Prostate gland (tissue), 2 donors: ENCODE measurements around the gene CSNK1D. TPM values are rescaled to one million over a fixed set of nuclear protein-coding genes. Genes with fewer than 3 reads are reported as not detected.
A peak's percentile ranks its signal among the peaks of the same experiment; 100 is the strongest.

Source experiments
- DNase-seq: peaks from one replicate; pipeline ENCODE4 v3.0.0-alpha.2; 2019; ENCODE audit warnings: low spot score
- H3K27ac ChIP-seq, 2 donors: fragments of 200-600 bp; sonication (generic); 2 replicates each; pipeline ENCODE4 v1.5.1; 2017 to 2019
- H3K27me3 ChIP-seq: fragments of 200-600 bp; sonication (generic); replicated peaks from 2 replicates; pipeline ENCODE4 v1.5.1; 2019; ENCODE audit not compliant: insufficient read depth
- H3K36me3 ChIP-seq, 2 donors: fragments of 200-600 bp; sonication (generic); 1 replicate in 1 of 2; 2 replicates in 1 of 2; pipeline versions ENCODE4 v1.5.1 to v1.8.1; 2017 to 2019
- H3K4me1 ChIP-seq: fragments of 200-600 bp; sonication (generic); replicated peaks from 2 replicates; pipeline ENCODE4 v1.5.1; 2019
- H3K4me3 ChIP-seq, 2 donors: fragments of 200-600 bp; sonication (generic); 2 replicates each; pipeline ENCODE4 v1.5.1; 2017 to 2019
- H3K9me3 ChIP-seq: fragments of 200-600 bp; sonication (generic); 2 replicates; pipeline ENCODE4 v1.5.1; 2017
- CTCF ChIP-seq, 4 experiments: fragments of 200-600 bp in 2 of 4; fragments of 450-650 bp in 2 of 4; sonication (generic) in 2 of 4; IDR thresholded peaks; 1 replicate in 3 of 4; 2 replicates in 1 of 4; pipeline ENCODE4 v1.5.1; 2016 to 2019; ENCODE audit warnings: antibody characterized with exemption in 4 of 4, mild to moderate bottlenecking in 2 of 4, moderate library complexity in 2 of 4
- POLR2A ChIP-seq: fragments of 450-650 bp; IDR thresholded peaks from one replicate; pipeline ENCODE4 v1.6.1; 2016; ENCODE audit warnings: antibody characterized with exemption, mild to moderate bottlenecking
- POLR2AphosphoS5 ChIP-seq: sonication (generic); formaldehyde crosslinking; IDR thresholded peaks from one replicate; pipeline ENCODE4 v1.6.1; 2017; ENCODE audit warnings: antibody characterized with exemption
- WGBS: methylation state at CpG from one replicate; pipeline ENCODE4 v1.1.5; 2018; 5-methylcytosine and 5-hydroxymethylcytosine counted together
- intact Hi-C: fragments of 100-400 bp; cut with DNase I; formaldehyde crosslinking; loops from one replicate; pipeline ENCODE4 v1.14.2; 2022
- total RNA-seq, 2 donors: library from RNA; depleted of rRNA; stranded (reverse); fragments of >200 nt; gene quantifications; one replicate each; pipeline ENCODE4 v1.1.0, GENCODE V29; 2016

CSNK1D gene
- total RNA-seq, 2 donors from 2014 or later, result 80.3 to 155 TPM

- intact Hi-C loops, result no loop called here
- DNase-seq, result no peak
- H3K9me3 ChIP-seq, result no peaks in the 10 kb centered on the region
- no peaks in the 10 kb centered on the region for H3K27me3 ChIP-seq
- H3K4me1 ChIP-seq, result peaks cover 8% of the 10 kb centered on the region
- no peaks in the 10 kb centered on the region for H3K36me3 ChIP-seq
- WGBS, result 90% methylated on average over 23 of the region's 35 CpGs
- H3K4me3 ChIP-seq, result no peak overlapping the region
- no peak overlapping the region for H3K27ac ChIP-seq
- TF ChIP-seq CTCF (IDR thresholded peaks at IDR 0.05) (no peak), POLR2A (no peak), POLR2AphosphoS5 (no peak)
Measured at GRCh38 chr17:82302991-82303943, 29.8 kb upstream of the CSNK1D start.

- Histone ChIP-seq H3K27me3 (no peaks in the 10 kb centered on the region), H3K9me3 (no peaks in the 10 kb centered on the region), H3K4me1 (peaks cover 9% of the 10 kb centered on the region), H3K36me3 (no peaks in the 10 kb centered on the region), H3K27ac (no peak overlapping the region), H3K4me3 (no peak overlapping the region)
- DNase-seq, result no peak
- WGBS, result 91% methylated on average over 15 of the region's 15 CpGs
- TF ChIP-seq CTCF (IDR thresholded peaks at IDR 0.05), result no peak
- no peak for TF ChIP-seq POLR2AphosphoS5
- TF ChIP-seq POLR2A, result no peak
- intact Hi-C loops, result no loop called here
Measured at GRCh38 chr17:82302568-82302963, 29.1 kb upstream of the CSNK1D start.

GRCh38 chr17:82301916-82302567, 28.5 kb upstream of the CSNK1D start:
- intact Hi-C loops, result no loop called here
- peak overlapping the region in 1 of 2 donors; percentile 17 for H3K27ac ChIP-seq
- DNase-seq, result no peak
- H3K4me3 ChIP-seq, result no peak overlapping the region
- WGBS, result 52% methylated on average over 16 of the region's 23 CpGs
- H3K27me3 ChIP-seq, result no peaks in the 10 kb centered on the region
- H3K4me1 ChIP-seq, result peaks cover 11% of the 10 kb centered on the region
- no peaks in the 10 kb centered on the region for H3K9me3 ChIP-seq
- H3K36me3 ChIP-seq, result no peaks in the 10 kb centered on the region
- TF ChIP-seq POLR2A (peak; percentile 10), POLR2AphosphoS5 (no peak), CTCF (IDR thresholded peaks at IDR 0.05) (no peak)

- Histone ChIP-seq H3K9me3 (no peaks in the 10 kb centered on the region), H3K4me3 (no peak overlapping the region), H3K4me1 (peaks cover 15% of the 10 kb centered on the region), H3K27me3 (no peaks in the 10 kb centered on the region), H3K27ac (peak overlapping the region in 1 of 2 donors; percentile 17), H3K36me3 (no peaks in the 10 kb centered on the region)
- 87% methylated on average over 12 of the region's 12 CpGs for WGBS
- DNase-seq, result no peak
- no peak for TF ChIP-seq POLR2A
- no peak for TF ChIP-seq POLR2AphosphoS5
- intact Hi-C loops, result no loop called here
Measured at GRCh38 chr17:82301300-82301915, 27.9 kb upstream of the CSNK1D start.

- peaks cover 15% of the 10 kb centered on the region for H3K4me1 ChIP-seq
- H3K9me3 ChIP-seq, result no peaks in the 10 kb centered on the region
- intact Hi-C loops, result no loop called here
- peak; percentile 11 for TF ChIP-seq POLR2AphosphoS5
- TF ChIP-seq POLR2A, result no peak
- TF ChIP-seq CTCF (IDR thresholded peaks at IDR 0.05), result peak in 3 of 4 experiments; percentile 68 to 85 (median 70)
- no peak overlapping the region for H3K4me3 ChIP-seq
- H3K36me3 ChIP-seq, result no peaks in the 10 kb centered on the region
- no peaks in the 10 kb centered on the region for H3K27me3 ChIP-seq
- peak; percentile 50 for DNase-seq
- 45% methylated on average over 21 of the region's 21 CpGs for WGBS
- no peak overlapping the region for H3K27ac ChIP-seq
Measured at GRCh38 chr17:82300707-82301270, 27.3 kb upstream of the CSNK1D start.
